H1 (cell line): ENCODE measurements around the gene CCDC9B. TPM values are rescaled to one million over a fixed set of nuclear protein-coding genes. Genes with fewer than 3 reads are reported as not detected.

Experiments used
- ASH2L ChIP-seq: fragments of 200-600, 300-600 bp; sonication (generic); IDR thresholded peaks from one replicate; pipeline ENCODE4 v1.7.1; 2017; ENCODE audit warnings: low read length
- CBX8 ChIP-seq: fragments of 300-800, 300-1000 bp; sonication (generic); IDR thresholded peaks from 2 replicates; pipeline ENCODE4 v1.7.1; 2016; ENCODE audit warnings: low read depth, low read length, borderline replicate concordance
- CHD1 ChIP-seq: IDR thresholded peaks from 2 replicates; pipeline ENCODE4 v1.6.1; 2012; ENCODE audit warnings: low read depth, low read length, improper control_type of control experiment
- polyA plus RNA-seq, 7 experiments: library from polyadenylated mRNA; depleted of rRNA in 3 of 7; stranded (reverse) in 5 of 7; unstranded in 2 of 7; fragments of >200 nt in 5 of 7; fragments of 200-250 nt in 2 of 7; gene quantifications; 1 replicate in 5 of 7; 2 replicates in 1 of 7; 4 replicates in 1 of 7; pipeline versions ENCODE4 v1.2.1 to v1.2.3, GENCODE V29; 2011 to 2013; ENCODE audit warnings: missing spikeins in 2 of 7, mixed read lengths in 2 of 7
- total RNA-seq: library from RNA; stranded (reverse); fragmentation: NEBNext Ultra II Directional; extraction: Animal tissue kit (Norgen Biotek cat#: 25700); gene quantifications from 2 replicates; pipeline ENCODE4 v1.2.1, GENCODE V29; 2021

CCDC9B gene
- total and polyA plus RNA-seq, 2 of the 8 experiments (the other 6 are each of a cell fraction or from before 2014, with no cell fraction given), result 0.45 to 0.78 TPM

GRCh38 chr15:40361640-40362039 is 20.9 kb upstream of the CCDC9B start (continued):
- TF ChIP-seq ASH2L (no peak), CBX8 (no peak), CHD1 (no peak)
